ENCODE measurements around the gene PJA1.

DNA sequence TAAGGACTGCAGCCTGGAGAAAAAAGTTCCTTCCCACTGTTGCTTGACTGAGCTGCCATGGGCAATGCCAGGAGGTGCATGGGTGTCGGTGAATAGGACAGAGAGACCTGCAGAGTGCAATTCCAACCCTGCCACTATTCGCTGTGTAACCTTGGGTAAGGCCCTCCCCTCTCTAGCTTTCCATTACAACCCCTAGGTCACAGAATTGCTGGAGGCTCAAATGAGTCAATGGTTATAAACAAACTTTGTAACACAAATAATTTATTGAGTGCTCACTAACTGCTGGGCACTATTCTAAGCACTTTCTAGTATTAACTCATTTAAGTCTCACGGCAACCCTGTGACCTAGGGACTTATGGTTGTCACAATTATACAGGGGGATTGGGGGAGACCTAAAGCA lies 37.8 kb downstream of the PJA1 start:
- TF ChIP-seq CTCF (conservative IDR thresholded peaks at IDR 0.05 in 1 of 2, IDR thresholded peaks at IDR 0.05 in 1 of 2; ENCODE audit: extremely low read depth in 1 of 2, insufficient read depth in 1 of 2, low read depth in 1 of 2, low read length in 2 of 2) (no peak), EZH2 (IDR thresholded peaks at IDR 0.05; ENCODE audit: borderline replicate concordance, low read length) (no peak)

All from mammary epithelial cell (primary cell).